ENCODE measurements around the gene SLCO1C1.

Gene SLCO1C1, protein sequence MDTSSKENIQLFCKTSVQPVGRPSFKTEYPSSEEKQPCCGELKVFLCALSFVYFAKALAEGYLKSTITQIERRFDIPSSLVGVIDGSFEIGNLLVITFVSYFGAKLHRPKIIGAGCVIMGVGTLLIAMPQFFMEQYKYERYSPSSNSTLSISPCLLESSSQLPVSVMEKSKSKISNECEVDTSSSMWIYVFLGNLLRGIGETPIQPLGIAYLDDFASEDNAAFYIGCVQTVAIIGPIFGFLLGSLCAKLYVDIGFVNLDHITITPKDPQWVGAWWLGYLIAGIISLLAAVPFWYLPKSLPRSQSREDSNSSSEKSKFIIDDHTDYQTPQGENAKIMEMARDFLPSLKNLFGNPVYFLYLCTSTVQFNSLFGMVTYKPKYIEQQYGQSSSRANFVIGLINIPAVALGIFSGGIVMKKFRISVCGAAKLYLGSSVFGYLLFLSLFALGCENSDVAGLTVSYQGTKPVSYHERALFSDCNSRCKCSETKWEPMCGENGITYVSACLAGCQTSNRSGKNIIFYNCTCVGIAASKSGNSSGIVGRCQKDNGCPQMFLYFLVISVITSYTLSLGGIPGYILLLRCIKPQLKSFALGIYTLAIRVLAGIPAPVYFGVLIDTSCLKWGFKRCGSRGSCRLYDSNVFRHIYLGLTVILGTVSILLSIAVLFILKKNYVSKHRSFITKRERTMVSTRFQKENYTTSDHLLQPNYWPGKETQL

DNA sequence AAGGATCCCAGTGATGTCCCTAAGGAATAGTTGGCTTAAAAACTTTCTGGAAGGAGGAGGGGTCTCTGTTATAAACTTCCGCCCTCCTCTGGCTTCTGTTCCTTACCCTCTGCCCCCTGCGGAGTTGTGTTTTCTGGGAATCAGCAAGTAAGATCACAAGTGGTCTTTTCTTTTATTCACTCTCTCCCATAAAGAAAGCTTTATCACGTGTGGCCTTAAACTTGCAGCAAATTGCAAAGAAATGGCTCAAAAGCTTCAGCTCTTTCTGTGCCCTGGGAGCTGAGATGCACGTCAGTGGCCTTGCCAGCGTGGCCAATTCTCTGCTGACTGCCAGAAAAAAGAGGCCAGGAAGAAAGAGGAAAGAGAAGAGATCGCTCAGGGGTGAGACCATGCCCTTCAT lies at the start of gene SLCO1C1:
Gene SLCO1C1, plus strand, starts transcription at position 101 of the 400 bp plus-strand sequence. CDS start 4,245 bp downstream, outside the sequence.
- no peaks in the 10 kb centered on the region for H3K4me1 ChIP-seq (ENCODE audit: control insufficient read depth, insufficient read depth, low read length, unreplicated experiment)
- H3K4me3 ChIP-seq (ENCODE audit: low read depth, low read length): no peak within 1 kb of the TSS; the same call in 1 of the 2 replicates
- H2AFZ ChIP-seq (ENCODE audit: low read length, unreplicated experiment): peak within 1 kb of the TSS; percentile 5
- H3K79me2 ChIP-seq (ENCODE audit: control insufficient read depth, insufficient read depth, low read length, unreplicated experiment): no peaks in the 10 kb centered on the region
- H3K27ac ChIP-seq (ENCODE audit: low read depth, low read length): no peak within 1 kb of the TSS
- no peaks in the 10 kb centered on the region for H3K27me3 ChIP-seq (ENCODE audit: insufficient read depth, low read length)
- H3K36me3 ChIP-seq (ENCODE audit: insufficient read depth, low read length): no peaks in the 10 kb centered on the region

- Histone ChIP-seq H3K79me2 (ENCODE audit: control insufficient read depth, insufficient read depth, low read length, unreplicated experiment) (no peaks in the 10 kb centered on the region), H3K4me1 (ENCODE audit: control insufficient read depth, insufficient read depth, low read length, unreplicated experiment) (no peaks in the 10 kb centered on the region), H3K36me3 (ENCODE audit: insufficient read depth, low read length) (no peaks in the 10 kb centered on the region), H3K27ac (ENCODE audit: low read depth, low read length) (no peak overlapping the region), H2AFZ (ENCODE audit: low read length, unreplicated experiment) (peak overlapping the region; percentile 9), H3K27me3 (ENCODE audit: insufficient read depth, low read length) (no peaks in the 10 kb centered on the region), H3K4me3 (ENCODE audit: low read depth, low read length) (no peak overlapping the region)
Observed at GRCh38 chr12:20646239-20646827, 48.8 kb upstream of the SLCO1C1 start.

DNA sequence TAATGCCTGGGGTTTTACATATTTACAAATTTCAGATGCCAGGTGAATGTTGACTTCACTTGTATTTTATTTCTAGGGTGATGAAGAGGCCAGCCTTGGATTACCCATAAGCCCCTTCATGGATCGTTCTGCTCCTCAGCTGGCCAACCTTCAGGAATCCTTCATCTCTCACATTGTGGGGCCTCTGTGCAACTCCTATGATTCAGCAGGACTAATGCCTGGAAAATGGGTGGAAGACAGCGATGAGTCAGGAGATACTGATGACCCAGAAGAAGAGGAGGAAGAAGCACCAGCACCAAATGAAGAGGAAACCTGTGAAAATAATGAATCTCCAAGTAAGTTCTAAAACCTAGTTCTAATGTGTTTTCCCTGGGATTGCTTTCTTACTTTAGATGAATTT lies 41.3 kb upstream of the SLCO1C1 start:
- Histone ChIP-seq H3K27ac (ENCODE audit: low read depth, low read length) (no peak overlapping the region), H3K4me1 (ENCODE audit: control insufficient read depth, insufficient read depth, low read length, unreplicated experiment) (no peaks in the 10 kb centered on the region), H3K4me3 (ENCODE audit: low read depth, low read length) (no peak overlapping the region), H3K27me3 (ENCODE audit: insufficient read depth, low read length) (no peaks in the 10 kb centered on the region), H3K36me3 (ENCODE audit: insufficient read depth, low read length) (peaks cover 5% of the 10 kb centered on the region; the same call in 1 of the 2 replicates), H3K79me2 (ENCODE audit: control insufficient read depth, insufficient read depth, low read length, unreplicated experiment) (no peaks in the 10 kb centered on the region), H2AFZ (ENCODE audit: low read length, unreplicated experiment) (no peak overlapping the region)

- Histone ChIP-seq H3K36me3 (ENCODE audit: insufficient read depth, low read length) (peaks cover 19% of the 10 kb centered on the region), H3K4me3 (ENCODE audit: low read depth, low read length) (no peak overlapping the region), H3K4me1 (ENCODE audit: control insufficient read depth, insufficient read depth, low read length, unreplicated experiment) (no peaks in the 10 kb centered on the region), H2AFZ (ENCODE audit: low read length, unreplicated experiment) (no peak overlapping the region), H3K27me3 (ENCODE audit: insufficient read depth, low read length) (no peaks in the 10 kb centered on the region), H3K79me2 (ENCODE audit: control insufficient read depth, insufficient read depth, low read length, unreplicated experiment) (no peaks in the 10 kb centered on the region), H3K27ac (ENCODE audit: low read depth, low read length) (no peak overlapping the region)
Observed at GRCh38 chr12:20656600-20656999, 38.5 kb upstream of the SLCO1C1 start.

DNA sequence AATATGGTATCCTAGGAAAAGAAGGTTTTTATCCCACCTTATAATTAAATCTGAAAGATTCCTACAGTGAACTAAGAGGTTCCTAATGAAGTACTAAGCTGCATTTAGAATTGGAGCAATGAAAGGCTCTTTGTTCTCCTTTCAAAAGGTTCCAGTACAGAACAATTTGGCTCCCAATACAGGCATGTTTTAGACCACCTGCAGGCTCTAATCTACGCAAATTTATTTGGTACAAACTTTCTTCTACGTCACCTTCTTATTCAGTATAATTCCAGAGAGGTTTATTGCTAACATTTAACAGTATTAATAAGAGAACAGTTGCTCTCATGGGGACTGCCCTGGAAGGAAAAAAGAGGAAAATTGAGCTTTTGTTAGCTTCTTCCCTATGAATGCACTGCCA lies 37.6 kb upstream of the SLCO1C1 start:
- H3K4me3 ChIP-seq (ENCODE audit: low read depth, low read length): no peak overlapping the region
- H3K79me2 ChIP-seq (ENCODE audit: control insufficient read depth, insufficient read depth, low read length, unreplicated experiment): no peaks in the 10 kb centered on the region
- H3K27me3 ChIP-seq (ENCODE audit: insufficient read depth, low read length): no peaks in the 10 kb centered on the region
- H3K36me3 ChIP-seq (ENCODE audit: insufficient read depth, low read length): peaks cover 19% of the 10 kb centered on the region
- no peak overlapping the region for H2AFZ ChIP-seq (ENCODE audit: low read length, unreplicated experiment)
- no peak overlapping the region for H3K27ac ChIP-seq (ENCODE audit: low read depth, low read length)
- no peaks in the 10 kb centered on the region for H3K4me1 ChIP-seq (ENCODE audit: control insufficient read depth, insufficient read depth, low read length, unreplicated experiment)

GRCh38 chr12:20681334-20681733 lies 13.8 kb upstream of the SLCO1C1 start:
- H3K27ac ChIP-seq (ENCODE audit: low read depth, low read length): no peak overlapping the region
- H3K36me3 ChIP-seq (ENCODE audit: insufficient read depth, low read length): no peaks in the 10 kb centered on the region
- H3K79me2 ChIP-seq (ENCODE audit: control insufficient read depth, insufficient read depth, low read length, unreplicated experiment): no peaks in the 10 kb centered on the region
- no peaks in the 10 kb centered on the region for H3K27me3 ChIP-seq (ENCODE audit: insufficient read depth, low read length)
- H3K4me1 ChIP-seq (ENCODE audit: control insufficient read depth, insufficient read depth, low read length, unreplicated experiment): no peaks in the 10 kb centered on the region
- H2AFZ ChIP-seq (ENCODE audit: low read length, unreplicated experiment): no peak overlapping the region
- no peak overlapping the region for H3K4me3 ChIP-seq (ENCODE audit: low read depth, low read length)

DNA sequence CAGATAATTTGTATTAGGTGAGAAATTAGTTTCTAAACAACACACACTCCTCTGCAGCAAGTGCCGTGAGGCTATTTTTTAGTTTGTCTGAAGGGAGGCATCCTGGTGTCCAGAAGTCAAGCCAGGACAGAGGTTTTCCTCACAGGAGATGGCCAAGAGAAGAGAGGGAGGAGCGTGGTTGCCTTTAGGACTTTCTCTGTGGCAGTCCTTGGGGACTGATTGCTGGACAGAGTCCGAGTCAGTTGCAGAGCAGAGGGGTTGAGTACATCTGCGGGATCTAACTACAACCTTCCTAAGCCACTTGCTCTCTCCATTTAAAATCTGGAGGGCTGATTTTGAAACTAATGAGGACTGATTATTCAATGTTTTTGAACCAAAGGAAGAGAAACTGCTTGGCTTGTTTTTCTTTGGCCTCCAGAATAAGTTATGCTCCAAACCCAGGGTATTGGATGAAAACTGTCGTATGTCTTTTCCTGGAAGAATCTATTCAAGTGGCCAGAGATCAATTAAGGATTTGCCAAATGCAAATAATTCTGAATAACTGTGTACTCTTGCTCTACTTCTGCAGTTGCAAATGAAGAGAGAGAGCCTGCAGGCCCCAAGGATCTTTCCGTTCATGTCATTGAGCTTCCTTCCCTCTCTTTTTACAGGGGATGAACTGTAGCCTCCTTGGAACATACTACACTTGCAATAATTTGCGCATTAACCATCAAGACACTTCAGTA lies 1.2 kb downstream of the SLCO1C1 start:
- Histone ChIP-seq H3K4me1 (ENCODE audit: control insufficient read depth, insufficient read depth, low read length, unreplicated experiment) (no peaks in the 10 kb centered on the region), H3K27ac (ENCODE audit: low read depth, low read length) (no peak overlapping the region), H2AFZ (ENCODE audit: low read length, unreplicated experiment) (no peak overlapping the region), H3K36me3 (ENCODE audit: insufficient read depth, low read length) (no peaks in the 10 kb centered on the region), H3K79me2 (ENCODE audit: control insufficient read depth, insufficient read depth, low read length, unreplicated experiment) (no peaks in the 10 kb centered on the region), H3K4me3 (ENCODE audit: low read depth, low read length) (no peak overlapping the region), H3K27me3 (ENCODE audit: insufficient read depth, low read length) (no peaks in the 10 kb centered on the region)

- Histone ChIP-seq H3K27me3 (ENCODE audit: insufficient read depth, low read length) (no peaks in the 10 kb centered on the region), H3K4me3 (ENCODE audit: low read depth, low read length) (no peak overlapping the region), H3K27ac (ENCODE audit: low read depth, low read length) (no peak overlapping the region)
Observed at GRCh38 chr12:20701106-20701505, 6.0 kb downstream of the SLCO1C1 start.

GRCh38 chr12:20704860-20705259 lies 9.7 kb downstream of the SLCO1C1 start:
- no peaks in the 10 kb centered on the region for H3K27me3 ChIP-seq (ENCODE audit: insufficient read depth, low read length)
- H3K4me3 ChIP-seq (ENCODE audit: low read depth, low read length): no peak overlapping the region
- no peaks in the 10 kb centered on the region for H3K79me2 ChIP-seq (ENCODE audit: control insufficient read depth, insufficient read depth, low read length, unreplicated experiment)
- H2AFZ ChIP-seq (ENCODE audit: low read length, unreplicated experiment): no peak overlapping the region
- no peaks in the 10 kb centered on the region for H3K36me3 ChIP-seq (ENCODE audit: insufficient read depth, low read length)
- no peak overlapping the region for H3K27ac ChIP-seq (ENCODE audit: low read depth, low read length)
- H3K4me1 ChIP-seq (ENCODE audit: control insufficient read depth, insufficient read depth, low read length, unreplicated experiment): no peaks in the 10 kb centered on the region

More at GRCh38 chr12:20701106-20701505, 6.0 kb downstream of the SLCO1C1 start:
- no peaks in the 10 kb centered on the region for H3K79me2 ChIP-seq (ENCODE audit: control insufficient read depth, insufficient read depth, low read length, unreplicated experiment)
- H2AFZ ChIP-seq (ENCODE audit: low read length, unreplicated experiment): no peak overlapping the region
- no peaks in the 10 kb centered on the region for H3K36me3 ChIP-seq (ENCODE audit: insufficient read depth, low read length)
- H3K4me1 ChIP-seq (ENCODE audit: control insufficient read depth, insufficient read depth, low read length, unreplicated experiment): no peaks in the 10 kb centered on the region

GRCh38 chr12:20711846-20712245 lies 16.7 kb downstream of the SLCO1C1 start:
- Histone ChIP-seq H3K4me1 (ENCODE audit: control insufficient read depth, insufficient read depth, low read length, unreplicated experiment) (no peaks in the 10 kb centered on the region), H3K4me3 (ENCODE audit: low read depth, low read length) (no peak overlapping the region), H2AFZ (ENCODE audit: low read length, unreplicated experiment) (no peak overlapping the region), H3K79me2 (ENCODE audit: control insufficient read depth, insufficient read depth, low read length, unreplicated experiment) (no peaks in the 10 kb centered on the region), H3K27ac (ENCODE audit: low read depth, low read length) (no peak overlapping the region), H3K27me3 (ENCODE audit: insufficient read depth, low read length) (no peaks in the 10 kb centered on the region), H3K36me3 (ENCODE audit: insufficient read depth, low read length) (no peaks in the 10 kb centered on the region)

All from ACC112 (cell line).